H9 (cell line): ENCODE results near the gene DCUN1D2. TPM values are rescaled to one million over a fixed set of nuclear protein-coding genes. Genes with fewer than 3 reads are reported as not detected.

Experiments
- DNase-seq: peaks from one replicate; pipeline ENCODE4 v3.0.0-alpha.2; 2017
- H2AFZ ChIP-seq: one replicate; pipeline ENCODE4 v1.6.1; 2013; ENCODE audit warnings: mild to moderate bottlenecking, low read length, control low read depth, moderate library complexity
- H2AK5ac ChIP-seq: 2 replicates; pipeline ENCODE4 v1.6.1; 2013; ENCODE audit warnings: low read length, control low read depth, mixed read lengths; ENCODE audit not compliant: insufficient read length
- H2BK120ac ChIP-seq: one replicate; pipeline ENCODE4 v1.6.1; 2013; ENCODE audit warnings: low read depth, mild to moderate bottlenecking, low read length, control low read depth, inconsistent platforms; ENCODE audit not compliant: poor library complexity, severe bottlenecking
- H2BK12ac ChIP-seq: 2 replicates; pipeline ENCODE4 v1.6.1; 2013; ENCODE audit warnings: low read length, control low read depth, mixed read lengths, low read depth; ENCODE audit not compliant: insufficient read length
- H2BK15ac ChIP-seq: 2 replicates; pipeline ENCODE4 v1.6.1; 2013; ENCODE audit warnings: low read depth, low read length, control low read depth
- H2BK20ac ChIP-seq: one replicate; pipeline ENCODE4 v1.6.1; 2013; ENCODE audit warnings: low read depth, mild to moderate bottlenecking, low read length, control low read depth, inconsistent platforms; ENCODE audit not compliant: poor library complexity, severe bottlenecking
- H2BK5ac ChIP-seq: 2 replicates; pipeline ENCODE4 v1.6.1; 2013; ENCODE audit warnings: low read length, control low read depth, mixed read lengths; ENCODE audit not compliant: insufficient read length
- H3K14ac ChIP-seq: 2 replicates; pipeline ENCODE4 v1.6.1; 2013; ENCODE audit warnings: low read length, control low read depth; ENCODE audit not compliant: insufficient read depth
- H3K18ac ChIP-seq: 2 replicates; pipeline ENCODE4 v1.6.1; 2013; ENCODE audit warnings: low read depth, mild to moderate bottlenecking, mixed read lengths, low read length, control low read depth; ENCODE audit not compliant: insufficient read length
- H3K23ac ChIP-seq: 2 replicates; pipeline ENCODE4 v1.6.1; 2013; ENCODE audit warnings: low read length, control low read depth, mixed read lengths, low read depth; ENCODE audit not compliant: insufficient read length
- H3K23me2 ChIP-seq: 2 replicates; pipeline ENCODE4 v1.6.1; 2013; ENCODE audit warnings: low read depth, mild to moderate bottlenecking, mixed read lengths, low read length, control low read depth; ENCODE audit not compliant: insufficient read length, poor library complexity, severe bottlenecking
- H3K27ac ChIP-seq: 2 replicates; pipeline ENCODE4 v1.5.1; 2013; ENCODE audit warnings: low read length, control low read depth, mixed read lengths, low read depth; ENCODE audit not compliant: insufficient read length
- H3K27me3 ChIP-seq: 2 replicates; pipeline ENCODE4 v1.6.1; 2013; ENCODE audit warnings: low read length, control low read depth, inconsistent platforms; ENCODE audit not compliant: insufficient read depth
- H3K4ac ChIP-seq: 2 replicates; pipeline ENCODE4 v1.6.1; 2013; ENCODE audit warnings: low read depth, mild to moderate bottlenecking, control low read depth, inconsistent platforms, low read length, moderate library complexity
- H3K4me1 ChIP-seq: 2 replicates; pipeline ENCODE4 v1.6.1; 2013; ENCODE audit warnings: low read length, control low read depth, inconsistent platforms; ENCODE audit not compliant: insufficient read depth
- H3K4me2 ChIP-seq: 2 replicates; pipeline ENCODE4 v1.6.1; 2013; ENCODE audit warnings: low read length, control low read depth, mixed read lengths; ENCODE audit not compliant: insufficient read length, insufficient read depth
- H3K56ac ChIP-seq: 2 replicates; pipeline ENCODE4 v1.6.1; 2013; ENCODE audit warnings: low read depth, mild to moderate bottlenecking, mixed read lengths, low read length, control low read depth; ENCODE audit not compliant: insufficient read length
- H3K79me1 ChIP-seq: 2 replicates; pipeline ENCODE4 v1.6.1; 2013; ENCODE audit warnings: low read depth, mild to moderate bottlenecking, moderate library complexity, low read length, control low read depth, inconsistent platforms; ENCODE audit not compliant: insufficient read depth, poor library complexity, severe bottlenecking
- H3K79me2 ChIP-seq: 2 replicates; pipeline ENCODE4 v1.6.1; 2013; ENCODE audit warnings: low read length, control low read depth, inconsistent platforms; ENCODE audit not compliant: insufficient read depth
- H3K9ac ChIP-seq: 2 replicates; pipeline ENCODE4 v1.6.1; 2013; ENCODE audit warnings: low read length, control low read depth, mixed read lengths; ENCODE audit not compliant: insufficient read length; ENCODE audit errors: extremely low read depth
- H3K9me3 ChIP-seq: one replicate; pipeline ENCODE4 v1.6.1; 2013; ENCODE audit warnings: low read depth, low read length, inconsistent platforms; ENCODE audit not compliant: control insufficient read depth
- H3T11ph ChIP-seq: one replicate; pipeline ENCODE4 v1.6.1; 2013; ENCODE audit warnings: mild to moderate bottlenecking, low read length, control low read depth, inconsistent platforms
- H4K20me1 ChIP-seq: one replicate; pipeline ENCODE4 v1.6.1; 2013; ENCODE audit not compliant: control insufficient read depth, insufficient read length, insufficient read depth
- H4K5ac ChIP-seq: 2 replicates; pipeline ENCODE4 v1.6.1; 2013; ENCODE audit warnings: low read depth, mild to moderate bottlenecking, mixed read lengths, low read length, control low read depth; ENCODE audit not compliant: insufficient read length
- H4K8ac ChIP-seq: replicated peaks from 2 replicates; pipeline ENCODE4 v1.6.1; 2013; ENCODE audit warnings: low read length, control low read depth, mixed read lengths, low read depth; ENCODE audit not compliant: insufficient read length
- H4K91ac ChIP-seq: 2 replicates; pipeline ENCODE4 v1.6.1; 2013; ENCODE audit warnings: low read depth, mild to moderate bottlenecking, moderate library complexity, mixed read lengths, low read length, control low read depth; ENCODE audit not compliant: insufficient read length
- H3K27ac Mint-ChIP-seq, 3 experiments: 2 replicates in 2 of 3; 3 replicates in 1 of 3; pipeline ENCODE4 v1.8.0; 2020 to 2021; ENCODE audit warnings: mixed read lengths in 3 of 3, mild to moderate bottlenecking in 1 of 3, moderate library complexity in 1 of 3
- H3K27me3 Mint-ChIP-seq: 2 replicates; pipeline ENCODE4 v1.8.0; 2021; ENCODE audit warnings: low read depth, mild to moderate bottlenecking, moderate library complexity, mixed read lengths
- H3K36me3 Mint-ChIP-seq, 3 experiments: 2 replicates in 2 of 3; 3 replicates in 1 of 3; pipeline ENCODE4 v1.8.0; 2020 to 2021; ENCODE audit warnings: low read depth in 3 of 3, mixed read lengths in 3 of 3; ENCODE audit not compliant: insufficient read depth in 1 of 3
- H3K4me1 Mint-ChIP-seq, 2 experiments: 2 replicates each; pipeline ENCODE4 v1.8.0; 2020; ENCODE audit warnings: mixed read lengths in 2 of 2
- H3K4me3 Mint-ChIP-seq, 2 experiments: 2 replicates in 1 of 2; 3 replicates in 1 of 2; pipeline ENCODE4 v1.8.0; 2020 to 2021; ENCODE audit warnings: mild to moderate bottlenecking in 2 of 2, mixed read lengths in 2 of 2, moderate library complexity in 1 of 2
- H3K9me3 Mint-ChIP-seq, 2 experiments: 2 replicates in 1 of 2; 3 replicates in 1 of 2; pipeline ENCODE4 v1.8.0; 2020; ENCODE audit warnings: mild to moderate bottlenecking in 2 of 2, mixed read lengths in 2 of 2, moderate library complexity in 1 of 2
- CTCF ChIP-seq: fragments of 200-600 bp; sonication (generic); conservative IDR thresholded peaks from 3 replicates; pipeline ENCODE4 v1.8.0; 2021; ENCODE audit warnings: antibody characterized with exemption, mild to moderate bottlenecking
- WGBS: extraction: QIAGEN DNeasy Blood & Tissue Kit; methylation state at CpG from one replicate; pipeline ENCODE4 v1.1.7; 2013; ENCODE audit warnings: missing lambda C conversion rate, low lambda C conversion rate, mixed read lengths; ENCODE audit not compliant: insufficient read length; ENCODE audit errors: extremely low coverage; 5-methylcytosine and 5-hydroxymethylcytosine counted together
- total RNA-seq: library from RNA; stranded (reverse); gene quantifications from 2 replicates; pipeline ENCODE4 v1.2.1, GENCODE V29; 2021

Gene DCUN1D2
- total RNA-seq, 1 experiment from 2014 or later = 36.8 TPM

GRCh38 chr13:113499936-113500335 is 9.4 kb upstream of the DCUN1D2 start:
- no peak overlapping the region for H3T11ph ChIP-seq
- H3K14ac ChIP-seq = no peak overlapping the region
- Mint-ChIP-seq H3K4me3 (no peak overlapping the region), H3K27me3 (no peaks in the 10 kb centered on the region), H3K27ac (no peak overlapping the region), H3K36me3 (peaks cover 24 to 82% (median 80%) of the 10 kb centered on the region in 3 experiments; a peak in 6 of 7 replicates), H3K9me3 (no peaks in the 10 kb centered on the region), H3K4me1 (peaks cover 13% of the 10 kb centered on the region in 2 experiments)
- peaks cover 7% of the 10 kb centered on the region for H3K23me2 ChIP-seq
- no peaks in the 10 kb centered on the region for H3K79me1 ChIP-seq
- H3K27ac ChIP-seq = no peak overlapping the region
- H3K9me3 ChIP-seq = no peaks in the 10 kb centered on the region
- no peak overlapping the region for H2BK20ac ChIP-seq
- WGBS = no CpG with 5 or more reads among the region's 4 CpGs
- no peak for TF ChIP-seq CTCF
- H3K4me2 ChIP-seq = no peak overlapping the region
- no peak overlapping the region for H4K5ac ChIP-seq
- no peaks in the 10 kb centered on the region for H3K4me1 ChIP-seq
- no peak overlapping the region for H2AFZ ChIP-seq
- no peaks in the 10 kb centered on the region for H3K27me3 ChIP-seq
- no peak overlapping the region for H3K23ac ChIP-seq
- H4K8ac ChIP-seq = no peak overlapping the region
- no peak overlapping the region for H2AK5ac ChIP-seq
- H3K4ac ChIP-seq = no peak overlapping the region
- no peak overlapping the region for H2BK12ac ChIP-seq
- H2BK15ac ChIP-seq = no peak overlapping the region
- H3K9ac ChIP-seq = no peak overlapping the region
- no peak for DNase-seq
- H3K56ac ChIP-seq = no peak overlapping the region
- H2BK120ac ChIP-seq = no peak overlapping the region
- no peak overlapping the region for H2BK5ac ChIP-seq
- H3K18ac ChIP-seq = no peak overlapping the region
- H4K91ac ChIP-seq = no peak overlapping the region
- peaks cover 6% of the 10 kb centered on the region; the same call in 1 of the 2 replicates for H3K79me2 ChIP-seq
- H4K20me1 ChIP-seq = no peaks in the 10 kb centered on the region
